NOMO-1 treated with dmso at 0.1 percent for 144 hours (cell line): ENCODE data around the gene GMPS.
"Not testable (repeated sequence)": the region's sequence is repeated elsewhere in the genome, so short reads cannot be mapped to it uniquely, and the experiment has no call there.

Experiments
- DNase-seq: peaks from one replicate; lab custom pipeline; 2025; ENCODE audit not compliant: unreplicated experiment; lab: John Stamatoyannopoulos, UW

GMPS gene

GRCh38 chr3:155870133-155870944 is at the start of gene GMPS:
Gene GMPS, plus strand, starts transcription at chr3:155870650. Its CDS starts 221 bp downstream, at chr3:155870871.
- DNase-seq = peak; percentile 99

- DNase-seq = not testable (repeated sequence)
Observed at GRCh38 chr3:155828490-155829098, 41.9 kb upstream of the GMPS start.

GRCh38 chr3:155835341-155836071 is 34.9 kb upstream of the GMPS start:
- no peak for DNase-seq

GRCh38 chr3:155843569-155843968 is 26.9 kb upstream of the GMPS start:
- DNase-seq = no peak

GRCh38 chr3:155846119-155846518 is 24.3 kb upstream of the GMPS start:
- no peak for DNase-seq

- no peak for DNase-seq
Observed at GRCh38 chr3:155847993-155848392, 22.5 kb upstream of the GMPS start.

- DNase-seq = not testable (repeated sequence)
Observed at GRCh38 chr3:155849404-155849803, 21.0 kb upstream of the GMPS start.

GRCh38 chr3:155852341-155852740 is 18.1 kb upstream of the GMPS start:
- peak; percentile 13 for DNase-seq

GRCh38 chr3:155853214-155854140 is 17.0 kb upstream of the GMPS start:
- peak; percentile 27 for DNase-seq

- DNase-seq = peak; percentile 100
Observed at GRCh38 chr3:155854141-155854940, 16.1 kb upstream of the GMPS start, which contains the start of gene SLC33A1. Gene SLC33A1, minus strand, starts transcription at chr3:155854427. Its CDS starts 430 bp downstream, at chr3:155853997.

GRCh38 chr3:155859859-155860258 is 10.6 kb upstream of the GMPS start:
- DNase-seq = peak; percentile 13

- DNase-seq = not testable (repeated sequence)
Observed at GRCh38 chr3:155860424-155860823, 10.0 kb upstream of the GMPS start.

- no peak for DNase-seq
Observed at GRCh38 chr3:155861476-155862183, 8.8 kb upstream of the GMPS start.

- peak; percentile 55 for DNase-seq
Observed at GRCh38 chr3:155862290-155862982, 8.0 kb upstream of the GMPS start.

- no peak for DNase-seq
Observed at GRCh38 chr3:155863072-155863784, 7.2 kb upstream of the GMPS start.

GRCh38 chr3:155869691-155870090 is 759 bp upstream of the GMPS start:
- no peak for DNase-seq

GRCh38 chr3:155870945-155871745 is 695 bp downstream of the GMPS start:
- peak; percentile 36 for DNase-seq
